A549 treated with Hydrocortisone at 1 μM for 4 hours (cell line): Measurements from ENCODE around the gene APH1A. TPM values are rescaled to one million over a fixed set of nuclear protein-coding genes. Genes with fewer than 3 reads are reported as not detected.

Experiments
- total RNA-seq: library from RNA; stranded (reverse); fragments of 200-300 nt; extraction: Qiagen RNA extraction; gene quantifications from 5 replicates; pipeline ENCODE4 v1.2.3, GENCODE V29; 2022

Gene APH1A
- total RNA-seq, result 134 to 156 TPM (median 147 TPM) in 5 replicates

GRCh38 chr1:150268705-150269403, at the start of gene APH1A:
APH1A (minus strand) TSS chr1:150269016; CDS start chr1:150268810, 206 bp downstream.

DNA sequence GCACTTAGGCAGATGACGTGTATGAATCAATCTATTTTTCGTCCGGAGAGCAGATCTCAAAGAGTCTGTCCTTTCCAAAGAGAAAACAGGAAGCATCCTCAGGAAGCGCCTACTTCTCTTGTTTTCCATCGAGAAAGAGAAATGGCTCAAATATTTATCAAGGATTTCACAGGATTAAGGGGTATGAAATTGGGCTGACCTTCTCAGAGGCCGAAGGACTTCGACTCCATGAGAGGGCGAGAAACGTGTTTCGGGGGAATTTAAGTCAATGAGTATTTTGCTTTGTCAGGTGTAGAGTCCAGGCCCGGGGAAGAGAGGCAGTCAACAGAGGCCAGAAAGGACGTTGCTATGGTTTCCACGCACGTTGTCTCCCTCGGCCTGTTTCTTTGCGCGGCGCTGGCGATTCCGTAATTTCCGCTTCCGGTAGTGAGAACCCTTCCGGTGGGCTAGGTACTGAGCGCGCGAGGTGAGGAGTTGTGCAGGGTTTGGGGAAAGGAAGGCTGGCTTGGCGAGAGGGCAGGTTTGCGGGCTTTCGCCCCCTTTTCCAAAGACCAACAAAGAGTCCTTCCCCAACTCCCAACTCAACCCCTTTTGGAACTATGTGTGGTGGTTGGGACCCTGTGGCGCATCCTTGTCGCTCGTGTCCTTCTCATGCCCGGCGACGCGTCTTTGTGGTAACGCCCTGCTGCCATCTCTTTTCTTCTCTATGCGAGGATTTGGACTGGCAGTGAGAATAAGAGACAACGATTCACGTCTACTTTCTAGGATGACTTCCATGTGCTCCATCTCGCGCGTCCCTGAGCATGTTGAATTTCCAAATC, 24.8 kb upstream of the APH1A start, which contains the start of gene MRPS21:
MRPS21 (plus strand) TSS at position 429 of the 821 bp plus-strand sequence. CDS start 506 bp downstream, outside the sequence.

GRCh38 chr1:150281758-150282557, 13.1 kb upstream of the APH1A start, which contains the start of gene CIART:
CIART (plus strand) TSS chr1:150282554; CDS start chr1:150283268, 714 bp downstream.

GRCh38 chr1:150257624-150258585, 10.9 kb downstream of the APH1A start, which contains the start of gene CA14:
CA14 (plus strand) TSS chr1:150257774; CDS start chr1:150258129, 355 bp downstream.

DNA sequence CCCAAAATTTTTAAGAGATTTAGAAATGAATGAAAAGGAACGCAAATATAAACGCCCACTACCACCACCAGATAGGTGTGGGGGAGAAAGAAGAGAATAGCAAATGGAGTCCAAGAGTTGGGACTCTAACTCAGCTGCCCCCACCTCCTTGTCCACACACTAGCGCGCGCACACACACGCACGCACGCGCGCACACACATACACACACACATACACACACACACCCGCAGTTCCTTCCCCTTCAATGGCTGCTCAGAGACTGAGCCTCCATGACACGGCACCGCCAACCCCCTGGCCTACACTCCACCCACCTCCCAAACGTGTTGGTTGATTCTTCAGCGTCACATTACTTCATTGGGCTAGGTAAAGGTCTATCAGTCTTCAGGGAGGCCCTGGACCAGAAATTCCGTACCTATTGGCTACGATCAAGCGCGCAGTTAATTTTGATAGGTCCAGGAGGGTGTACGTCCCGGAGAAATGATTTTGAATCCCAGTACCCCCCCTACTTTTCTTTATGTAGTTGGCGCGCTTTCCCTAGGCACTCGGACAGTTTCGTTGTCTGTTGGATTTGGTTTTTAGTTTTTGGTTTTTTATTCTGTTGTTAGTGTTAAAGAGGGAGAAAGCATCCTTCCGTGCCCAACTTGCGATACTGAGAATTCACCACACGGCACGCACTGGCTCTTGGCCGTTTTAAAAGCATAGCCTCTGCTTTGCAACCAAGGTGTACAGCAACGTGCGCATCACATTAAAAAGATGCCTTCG, 32.8 kb downstream of the APH1A start, which contains the start of gene ANP32E:
ANP32E (minus strand) TSS at position 261 of the 762 bp plus-strand sequence. CDS start 326 bp downstream, outside the sequence.

Other genes starting within 250 kb of the APH1A start
- gene VPS45, start 201.2 kb downstream of the APH1A start, total RNA-seq, result 15.5 to 17.9 TPM (median 16.7 TPM) in 5 replicates
- 5.6 to 7.7 TPM (median 6.3 TPM) in 5 replicates for gene PLEKHO1, start 119.1 kb downstream of the APH1A start, total RNA-seq
- gene ANP32E, start 32.9 kb downstream of the APH1A start, total RNA-seq, result 37.9 to 55.8 TPM (median 42.3 TPM) in 5 replicates
- gene CA14, start 11.2 kb downstream of the APH1A start, total RNA-seq, result not detected in 5 replicates
- gene C1orf54, start 3.8 kb upstream of the APH1A start, total RNA-seq, result 0.15 to 0.33 TPM (median 0.29 TPM) in 5 replicates
- 1.5 to 3.1 TPM (median 2.2 TPM) in 5 replicates for gene CIART, start 13.5 kb upstream of the APH1A start, total RNA-seq
- gene MRPS21, start 24.8 kb upstream of the APH1A start, total RNA-seq, result 74.4 to 93.9 TPM (median 89.7 TPM) in 5 replicates
- gene PRPF3, start 52.5 kb upstream of the APH1A start, total RNA-seq, result 48.2 to 64.3 TPM (median 54.6 TPM) in 5 replicates
- gene RPRD2, start 95.1 kb upstream of the APH1A start, total RNA-seq, result 12.5 to 15.7 TPM (median 13.7 TPM) in 5 replicates
- gene TARS2, start 218.4 kb upstream of the APH1A start, total RNA-seq, result 21.1 to 25.0 TPM (median 23.1 TPM) in 5 replicates
- 1.4 to 2.0 TPM (median 1.8 TPM) in 5 replicates for gene ECM1, start 239.1 kb upstream of the APH1A start, total RNA-seq
- gene FALEC, start 246.7 kb upstream of the APH1A start, total RNA-seq, result 0.22 TPM in 1 of 5 replicates, not detected in the others